Tibial nerve (tissue), 4 donors: ENCODE results near the gene SRP54.
"Not testable (repeated sequence)": the region's sequence is repeated elsewhere in the genome, so short reads cannot be mapped to it uniquely, and the experiment has no call there.

Experiments
- CTCF ChIP-seq, 5 experiments: fragments of 200-600 bp in 3 of 5; fragments of 450-650 bp in 2 of 5; sonication (generic) in 3 of 5; IDR thresholded peaks; one replicate each; pipeline ENCODE4 v1.5.1; 2016 to 2019; ENCODE audit warnings: antibody characterized with exemption in 5 of 5, mild to moderate bottlenecking in 3 of 5, moderate library complexity in 2 of 5
- EP300 ChIP-seq, 2 donors: sonication (generic); formaldehyde crosslinking; IDR thresholded peaks; one replicate each; pipeline ENCODE4 v1.6.1; 2017; ENCODE audit warnings: antibody characterized with exemption in 2 of 2, mild to moderate bottlenecking in 1 of 2
- POLR2A ChIP-seq, 2 donors: fragments of 450-650 bp; IDR thresholded peaks; one replicate each; pipeline ENCODE4 v1.6.1; 2017; ENCODE audit warnings: antibody characterized with exemption in 2 of 2, mild to moderate bottlenecking in 2 of 2, moderate library complexity in 2 of 2

DNA sequence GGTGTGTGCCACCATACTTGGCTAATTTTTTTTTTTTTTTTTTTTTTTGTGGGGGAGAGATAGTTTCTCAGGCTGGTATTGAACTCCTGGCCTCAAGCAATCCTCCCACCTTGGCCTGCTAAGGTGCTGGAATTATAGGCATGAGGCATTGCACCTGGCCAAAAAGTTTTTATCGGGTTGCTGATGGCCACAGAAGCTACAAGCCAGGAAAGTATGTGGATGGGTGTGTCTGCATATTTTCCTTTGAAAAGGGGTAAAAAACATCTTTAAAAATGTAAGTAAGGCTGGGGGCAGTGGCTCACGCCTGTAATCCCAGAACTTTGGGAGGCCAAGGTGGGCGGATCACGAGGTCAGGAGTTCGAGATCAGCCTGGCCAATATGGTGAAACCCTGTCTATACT is 20.7 kb upstream of the SRP54 start:
- not testable (repeated sequence) for TF ChIP-seq CTCF, POLR2A, EP300 (IDR thresholded peaks at IDR 0.05)
